Hepatocyte (in vitro differentiated cells): Measurements from ENCODE around the gene ZNF423. TPM values are rescaled to one million over a fixed set of nuclear protein-coding genes. Genes with fewer than 3 reads are reported as not detected.

Experiments
- DNase-seq: peaks from one replicate; pipeline ENCODE4 v3.0.0-alpha.2; 2016; ENCODE audit warnings: low spot score
- H2AFZ ChIP-seq: fragments of 200-600 bp; sonication (generic); 2 replicates; pipeline ENCODE4 v1.6.0; 2016; ENCODE audit warnings: antibody characterized with exemption, mild to moderate bottlenecking
- H3K27ac ChIP-seq: fragments of 200-600 bp; sonication (generic); 2 replicates; pipeline ENCODE4 v1.5.1; 2016; ENCODE audit warnings: mild to moderate bottlenecking
- H3K27me3 ChIP-seq: fragments of 200-600 bp; sonication (generic); 2 replicates; pipeline ENCODE4 v1.6.1; 2016
- H3K36me3 ChIP-seq: fragments of 200-600 bp; sonication (generic); replicated peaks from 2 replicates; pipeline ENCODE4 v1.5.1; 2016; ENCODE audit warnings: low read depth; ENCODE audit not compliant: insufficient read depth
- H3K4me1 ChIP-seq: fragments of 200-600 bp; sonication (generic); 2 replicates; pipeline ENCODE4 v1.5.1; 2016; ENCODE audit warnings: mild to moderate bottlenecking, moderate library complexity; ENCODE audit not compliant: insufficient read depth
- H3K4me2 ChIP-seq: fragments of 200-600 bp; sonication (generic); 2 replicates; pipeline ENCODE4 v1.6.0; 2016
- H3K4me3 ChIP-seq: fragments of 200-600 bp; sonication (generic); 2 replicates; pipeline ENCODE4 v1.5.1; 2016; ENCODE audit warnings: mild to moderate bottlenecking
- H3K79me2 ChIP-seq: fragments of 200-600 bp; sonication (generic); 2 replicates; pipeline ENCODE4 v1.6.0; 2017; ENCODE audit warnings: mild to moderate bottlenecking
- H3K9me2 ChIP-seq: fragments of 200-600 bp; sonication (generic); replicated peaks from 2 replicates; pipeline ENCODE4 v1.6.0; 2017; ENCODE audit warnings: mild to moderate bottlenecking; ENCODE audit not compliant: insufficient read depth
- H3K9me3 ChIP-seq: fragments of 200-600 bp; sonication (generic); 2 replicates; pipeline ENCODE4 v1.5.1; 2016; ENCODE audit warnings: low read depth, mild to moderate bottlenecking
- H4K20me1 ChIP-seq: fragments of 200-600 bp; sonication (generic); 2 replicates; pipeline ENCODE4 v1.6.0; 2016; ENCODE audit warnings: mild to moderate bottlenecking; ENCODE audit not compliant: insufficient read depth, poor library complexity, severe bottlenecking
- EZH2 ChIP-seq: fragments of 200-600 bp; sonication (generic); IDR thresholded peaks from 2 replicates; pipeline ENCODE4 v1.6.1; 2016; ENCODE audit warnings: antibody characterized with exemption, mild to moderate bottlenecking, borderline replicate concordance
- EZH2phosphoT487 ChIP-seq: fragments of 200-600 bp; sonication (generic); IDR thresholded peaks from one replicate; pipeline ENCODE4 v1.6.1; 2018; ENCODE audit warnings: antibody characterized with exemption, mild to moderate bottlenecking, low read depth, moderate library complexity; ENCODE audit not compliant: unreplicated experiment, severe bottlenecking
- WGBS: methylation state at CpG from one replicate; pipeline ENCODE4 v1.1.6; 2016; ENCODE audit warnings: low lambda C conversion rate; ENCODE audit errors: missing lambda C conversion rate; 5-methylcytosine and 5-hydroxymethylcytosine counted together
- polyA plus RNA-seq: library from polyadenylated mRNA; unstranded; fragments of >200 nt; fragmentation: Nextera tagmentation; extraction: Ambion mirVana; gene quantifications from 2 replicates; pipeline ENCODE4 v1.2.1, GENCODE V29; 2016
- total RNA-seq: library from RNA; depleted of rRNA; stranded (reverse); fragments of >200 nt; gene quantifications from 2 replicates; pipeline ENCODE4 v1.2.3, GENCODE V29; 2014
- TF ChIP-seq, protein P1 (sequence below): fragments of 200-600 bp; sonication (generic); IDR thresholded peaks from 2 replicates; pipeline ENCODE4 v1.5.1; 2016; ENCODE audit warnings: antibody characterized with exemption, mild to moderate bottlenecking; ENCODE audit not compliant: poor library complexity

The ZNF423 gene
- total and polyA plus RNA-seq, 2 experiments from 2014 or later = 9.6 to 11.8 TPM

DNA sequence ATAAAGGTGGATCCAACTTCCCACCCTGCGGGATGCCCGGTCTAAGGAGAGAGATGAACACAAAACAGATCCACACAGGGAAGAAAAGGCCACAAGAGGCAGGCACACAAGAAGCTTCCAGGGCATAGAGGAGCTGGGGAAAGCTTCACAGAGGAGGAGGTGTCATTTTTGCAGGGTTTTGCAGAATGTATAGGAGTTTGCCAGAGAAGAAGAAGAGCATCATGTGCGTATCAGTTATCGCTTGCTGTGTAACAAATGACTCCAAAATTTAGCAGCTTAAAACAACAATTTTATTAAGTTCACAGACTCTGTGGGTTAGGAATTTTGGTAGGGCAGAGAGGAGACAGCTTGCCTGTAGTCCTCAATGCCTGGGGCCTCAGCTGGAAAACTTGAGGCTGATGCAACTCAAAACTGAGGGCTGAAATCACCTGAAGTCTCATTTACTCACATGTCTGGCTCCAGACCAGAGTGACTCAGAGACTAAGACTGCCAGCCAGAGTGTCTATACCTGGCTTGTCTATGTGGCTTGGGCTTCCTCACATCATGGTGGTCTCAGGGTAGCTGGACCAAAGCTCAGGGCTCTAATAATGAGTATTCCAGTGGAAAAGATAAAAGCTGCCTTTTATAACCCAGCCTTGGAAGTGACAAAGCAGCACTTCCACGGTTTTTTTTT is 33.9 kb upstream of the ZNF423 start:
- no peaks in the 10 kb centered on the region for H3K27me3 ChIP-seq
- no peak for DNase-seq
- WGBS = 92% methylated on average over 5 of the region's 5 CpGs
- H3K9me2 ChIP-seq = no peaks in the 10 kb centered on the region
- H4K20me1 ChIP-seq = no peaks in the 10 kb centered on the region
- H2AFZ ChIP-seq = no peak overlapping the region
- H3K79me2 ChIP-seq = no peaks in the 10 kb centered on the region
- no peaks in the 10 kb centered on the region for H3K36me3 ChIP-seq
- no peak overlapping the region for H3K4me2 ChIP-seq
- TF ChIP-seq EZH2 (no peak), EZH2phosphoT487 (no peak)
- TF ChIP-seq, protein P1, sequence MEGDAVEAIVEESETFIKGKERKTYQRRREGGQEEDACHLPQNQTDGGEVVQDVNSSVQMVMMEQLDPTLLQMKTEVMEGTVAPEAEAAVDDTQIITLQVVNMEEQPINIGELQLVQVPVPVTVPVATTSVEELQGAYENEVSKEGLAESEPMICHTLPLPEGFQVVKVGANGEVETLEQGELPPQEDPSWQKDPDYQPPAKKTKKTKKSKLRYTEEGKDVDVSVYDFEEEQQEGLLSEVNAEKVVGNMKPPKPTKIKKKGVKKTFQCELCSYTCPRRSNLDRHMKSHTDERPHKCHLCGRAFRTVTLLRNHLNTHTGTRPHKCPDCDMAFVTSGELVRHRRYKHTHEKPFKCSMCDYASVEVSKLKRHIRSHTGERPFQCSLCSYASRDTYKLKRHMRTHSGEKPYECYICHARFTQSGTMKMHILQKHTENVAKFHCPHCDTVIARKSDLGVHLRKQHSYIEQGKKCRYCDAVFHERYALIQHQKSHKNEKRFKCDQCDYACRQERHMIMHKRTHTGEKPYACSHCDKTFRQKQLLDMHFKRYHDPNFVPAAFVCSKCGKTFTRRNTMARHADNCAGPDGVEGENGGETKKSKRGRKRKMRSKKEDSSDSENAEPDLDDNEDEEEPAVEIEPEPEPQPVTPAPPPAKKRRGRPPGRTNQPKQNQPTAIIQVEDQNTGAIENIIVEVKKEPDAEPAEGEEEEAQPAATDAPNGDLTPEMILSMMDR = no peak
- no peaks in the 10 kb centered on the region for H3K9me3 ChIP-seq
- no peak overlapping the region for H3K4me3 ChIP-seq
- peaks cover 15% of the 10 kb centered on the region for H3K4me1 ChIP-seq
- H3K27ac ChIP-seq = no peak overlapping the region

GRCh38 chr16:49886554-49887094 is 30.7 kb upstream of the ZNF423 start:
- Histone ChIP-seq H4K20me1 (no peaks in the 10 kb centered on the region), H3K79me2 (no peaks in the 10 kb centered on the region), H3K27ac (peak overlapping the region; percentile 81), H3K36me3 (no peaks in the 10 kb centered on the region), H3K9me2 (no peaks in the 10 kb centered on the region), H3K4me2 (peak overlapping the region; percentile 13), H2AFZ (no peak overlapping the region), H3K27me3 (no peaks in the 10 kb centered on the region), H3K4me1 (peaks cover 33% of the 10 kb centered on the region), H3K4me3 (no peak overlapping the region), H3K9me3 (no peaks in the 10 kb centered on the region)
- no peak for DNase-seq
- TF ChIP-seq EZH2 (no peak), EZH2phosphoT487 (no peak)
- TF ChIP-seq, protein P1 = no peak
- 55% methylated on average over 9 of the region's 9 CpGs for WGBS

- Histone ChIP-seq H3K4me3 (no peak overlapping the region), H4K20me1 (no peaks in the 10 kb centered on the region), H3K79me2 (no peaks in the 10 kb centered on the region), H3K4me2 (peak overlapping the region; percentile 61), H2AFZ (peak overlapping the region; percentile 8), H3K9me3 (no peaks in the 10 kb centered on the region), H3K9me2 (no peaks in the 10 kb centered on the region), H3K27me3 (no peaks in the 10 kb centered on the region), H3K36me3 (no peaks in the 10 kb centered on the region), H3K4me1 (peaks cover 33% of the 10 kb centered on the region), H3K27ac (peak overlapping the region; percentile 81)
- TF ChIP-seq, protein P1 = no peak
- TF ChIP-seq EZH2phosphoT487 (no peak), EZH2 (no peak)
- WGBS = 61% methylated on average over 14 of the region's 14 CpGs
- DNase-seq = peak; percentile 69
These were observed 28.4 kb upstream of the ZNF423 start for GRCh38 chr16:49884033-49885015.
